ENCODE data around the gene DNALI1. TPM values are rescaled to one million over a fixed set of nuclear protein-coding genes. Genes with fewer than 3 reads are reported as not detected.

The DNALI1 gene
- total RNA-seq, 2 donors from 2014 or later: 3.9 to 6.1 TPM

DNA sequence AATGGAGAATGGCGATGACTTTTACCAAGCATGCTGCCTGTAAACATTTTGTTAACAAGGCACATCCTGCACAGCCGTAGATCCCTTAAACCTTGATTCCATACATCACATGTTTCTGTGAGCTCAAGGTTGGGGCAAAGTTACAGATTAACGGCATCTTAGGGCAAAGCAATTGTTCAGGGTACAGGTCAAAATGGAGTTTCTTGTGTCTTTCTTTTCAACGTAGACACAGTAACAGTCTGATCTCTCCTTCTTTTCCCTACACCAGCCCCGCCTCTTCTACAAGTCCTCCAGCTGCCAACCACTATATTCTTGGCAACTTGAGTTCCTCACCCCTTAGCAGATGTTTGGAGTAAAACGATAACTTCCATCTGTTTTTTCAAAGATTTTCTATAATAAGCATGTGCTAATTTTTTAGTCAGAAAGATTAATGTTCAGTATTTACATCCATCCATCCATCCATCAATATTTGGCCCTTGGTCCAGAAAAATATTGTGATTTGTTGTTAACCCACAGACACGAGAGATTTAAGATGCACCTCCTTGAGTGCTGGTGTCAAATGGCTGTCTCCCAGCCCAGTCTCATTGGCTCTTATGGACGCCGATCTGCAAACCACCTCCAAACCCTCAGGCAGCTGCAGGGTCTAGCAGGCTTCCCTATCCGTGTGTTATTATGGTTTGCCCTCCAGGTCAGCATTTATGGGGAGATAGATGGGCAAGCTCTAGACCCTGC, 3.8 kb downstream of the DNALI1 start:
- no peak for TF ChIP-seq CTCF (IDR thresholded peaks at IDR 0.05)
- Histone ChIP-seq H3K36me3 (peaks cover 11% of the 10 kb centered on the region), H3K9me3 (no peaks in the 10 kb centered on the region), H3K27me3 (no peaks in the 10 kb centered on the region), H3K4me3 (no peak overlapping the region), H3K4me1 (peaks cover 0 to 17% of the 10 kb centered on the region in 2 donors), H3K27ac (no peak overlapping the region)
- no peak for DNase-seq (ENCODE audit: low spot score)

DNA sequence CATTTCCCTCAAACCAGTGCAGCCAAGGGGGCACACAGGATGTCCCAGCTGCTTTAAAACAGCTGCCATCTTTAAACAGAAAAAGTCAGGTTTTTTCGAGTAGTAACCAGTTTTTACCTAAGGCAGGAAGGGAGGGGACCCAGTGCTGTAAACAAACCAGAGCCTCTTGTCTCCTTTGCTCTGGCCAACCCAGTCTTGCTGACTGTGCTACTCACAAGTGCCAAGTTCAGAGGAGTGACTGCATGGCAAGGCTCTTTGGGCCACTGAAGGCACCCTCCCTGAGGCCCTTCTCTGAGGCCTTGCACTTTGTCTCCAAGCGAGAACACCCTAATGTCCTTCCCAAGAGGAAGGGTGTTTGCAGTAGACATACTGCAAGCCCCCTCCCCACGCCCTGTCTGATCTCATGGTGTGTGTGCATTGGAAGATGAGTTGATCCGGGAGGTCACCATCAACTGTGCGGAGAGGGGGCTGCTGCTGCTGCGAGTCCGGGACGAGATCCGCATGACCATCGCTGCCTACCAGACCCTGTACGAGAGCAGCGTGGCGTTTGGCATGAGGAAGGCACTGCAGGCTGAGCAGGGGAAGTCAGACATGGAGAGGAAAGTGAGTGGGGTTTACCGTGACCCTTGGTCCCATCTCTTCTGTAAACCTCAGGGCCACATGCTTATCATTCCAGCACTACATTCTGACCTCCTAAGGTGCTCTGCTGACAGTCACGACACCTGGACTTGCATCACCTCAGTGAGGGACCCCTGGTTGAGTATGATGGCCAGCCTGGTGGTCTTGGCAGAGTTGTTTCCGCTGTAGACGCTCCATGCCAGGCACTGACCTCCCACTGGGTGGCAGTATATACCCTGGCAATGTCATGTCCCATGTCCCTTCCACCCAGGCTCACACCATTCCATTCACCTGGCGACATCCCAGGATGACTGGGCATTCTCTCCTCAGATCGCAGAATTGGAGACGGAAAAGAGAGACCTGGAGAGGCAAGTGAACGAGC, 4.7 kb downstream of the DNALI1 start:
- no peaks in the 10 kb centered on the region for H3K9me3 ChIP-seq
- no peaks in the 10 kb centered on the region for H3K27me3 ChIP-seq
- DNase-seq (ENCODE audit: low spot score): no peak
- peaks cover 19% of the 10 kb centered on the region for H3K36me3 ChIP-seq
- TF ChIP-seq CTCF (IDR thresholded peaks at IDR 0.05): peak in 1 of 2 donors; percentile 35
- H3K4me1 ChIP-seq: peaks cover 0 to 12% of the 10 kb centered on the region in 2 donors
- no peak overlapping the region for H3K4me3 ChIP-seq
- H3K27ac ChIP-seq: no peak overlapping the region

GRCh38 chr1:37562984-37563383, 6.2 kb downstream of the DNALI1 start:
- Histone ChIP-seq H3K27ac (no peak overlapping the region), H3K9me3 (no peaks in the 10 kb centered on the region), H3K27me3 (no peaks in the 10 kb centered on the region), H3K4me3 (no peak overlapping the region), H3K4me1 (no peaks in the 10 kb centered on the region), H3K36me3 (peaks cover 35% of the 10 kb centered on the region)
- no peak for DNase-seq (ENCODE audit: low spot score)
- TF ChIP-seq CTCF (IDR thresholded peaks at IDR 0.05): no peak

GRCh38 chr1:37564892-37565291, 8.2 kb downstream of the DNALI1 start:
- no peak for TF ChIP-seq CTCF (IDR thresholded peaks at IDR 0.05)
- H3K9me3 ChIP-seq: no peaks in the 10 kb centered on the region
- no peak for DNase-seq (ENCODE audit: low spot score)
- H3K27me3 ChIP-seq: no peaks in the 10 kb centered on the region
- no peak overlapping the region for H3K27ac ChIP-seq
- peaks cover 54% of the 10 kb centered on the region for H3K36me3 ChIP-seq
- H3K4me3 ChIP-seq: no peak overlapping the region
- no peaks in the 10 kb centered on the region for H3K4me1 ChIP-seq

DNA sequence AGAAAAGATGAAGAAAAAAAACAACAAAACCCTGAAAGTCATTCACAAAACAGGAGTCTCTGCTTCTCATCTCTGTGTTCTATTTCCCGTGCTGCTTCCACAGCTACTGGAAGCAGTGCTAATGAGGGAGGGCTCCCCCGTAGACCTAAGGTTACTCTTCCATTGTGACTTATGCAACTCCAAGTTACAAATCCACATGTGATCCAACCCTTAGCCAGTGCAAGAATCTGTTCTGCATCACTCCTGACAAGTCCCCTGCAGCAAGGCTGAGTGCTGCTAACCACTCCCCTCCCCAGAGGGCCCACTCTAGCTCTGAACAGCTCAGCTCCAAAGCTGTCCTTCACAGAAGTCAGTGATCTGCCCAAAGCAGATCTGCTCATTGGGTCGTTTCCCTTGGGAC, 10.3 kb downstream of the DNALI1 start:
- H3K4me1 ChIP-seq: no peaks in the 10 kb centered on the region
- H3K4me3 ChIP-seq: no peak overlapping the region
- DNase-seq (ENCODE audit: low spot score): no peak
- no peak for TF ChIP-seq CTCF (IDR thresholded peaks at IDR 0.05)
- H3K27ac ChIP-seq: no peak overlapping the region
- H3K9me3 ChIP-seq: no peaks in the 10 kb centered on the region
- H3K27me3 ChIP-seq: no peaks in the 10 kb centered on the region
- peaks cover 75% of the 10 kb centered on the region for H3K36me3 ChIP-seq

All from right atrium auricular region (tissue), 2 donors.